Neural crest cell (in vitro differentiated cells): ENCODE results near the gene EFCAB8. TPM values are rescaled to one million over a fixed set of nuclear protein-coding genes. Genes with fewer than 3 reads are reported as not detected.
"Not testable (repeated sequence)": the region's sequence is repeated elsewhere in the genome, so short reads cannot be mapped to it uniquely, and the experiment has no call there.

ENCODE experiments used
- DNase-seq: peaks from one replicate; pipeline ENCODE4 v3.0.0; 2021; ENCODE audit warnings: low read depth, mixed read lengths, low spot score
- H3K27ac Mint-ChIP-seq: one replicate; pipeline ENCODE4 v1.8.0; 2021; ENCODE audit warnings: mild to moderate bottlenecking, mixed read lengths; ENCODE audit not compliant: unreplicated experiment
- H3K27me3 Mint-ChIP-seq: 2 replicates; pipeline ENCODE4 v1.8.0; 2021; ENCODE audit warnings: low read depth, mild to moderate bottlenecking, mixed read lengths
- H3K36me3 Mint-ChIP-seq: 2 replicates; pipeline ENCODE4 v1.8.0; 2021; ENCODE audit warnings: low read depth, mild to moderate bottlenecking, mixed read lengths
- H3K4me1 Mint-ChIP-seq: 2 replicates; pipeline ENCODE4 v1.8.0; 2021; ENCODE audit warnings: mixed read lengths
- H3K4me3 Mint-ChIP-seq: one replicate; pipeline ENCODE4 v1.8.0; 2021; ENCODE audit warnings: mild to moderate bottlenecking, mixed read lengths
- H3K9me3 Mint-ChIP-seq: 2 replicates; pipeline ENCODE4 v1.8.0; 2021; ENCODE audit warnings: mixed read lengths
- total RNA-seq: library from RNA; stranded (reverse); gene quantifications from 2 replicates; pipeline ENCODE4 v1.2.1, GENCODE V29; 2021
- TF ChIP-seq, protein P1 (sequence below): fragments of 200-600 bp; sonication (generic); conservative IDR thresholded peaks from 2 replicates; pipeline ENCODE4 v1.5.0; 2021; ENCODE audit warnings: antibody characterized with exemption, mild to moderate bottlenecking

The EFCAB8 gene
- total RNA-seq, 1 donor from 2014 or later = 0.26 TPM

DNA sequence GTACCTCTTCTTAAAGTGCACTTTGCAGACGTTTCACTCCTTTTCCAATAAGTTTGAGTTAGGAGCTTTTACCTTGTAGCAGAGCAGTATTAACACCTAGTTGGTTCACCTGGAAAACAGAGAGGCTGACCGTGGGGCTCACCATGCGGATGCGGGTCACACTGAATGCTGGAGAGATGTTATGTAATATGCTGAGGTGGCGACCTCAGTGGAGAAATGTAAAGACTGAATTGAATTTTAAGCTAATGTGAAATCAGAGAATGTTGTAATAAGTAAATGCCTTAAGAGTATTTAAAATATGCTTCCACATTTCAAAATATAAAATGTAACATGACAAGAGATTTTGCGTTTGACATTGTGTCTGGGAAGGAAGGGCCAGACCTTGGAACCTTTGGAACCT is 9.9 kb upstream of the EFCAB8 start:
- H3K4me1 Mint-ChIP-seq = no peaks in the 10 kb centered on the region
- H3K9me3 Mint-ChIP-seq = no peaks in the 10 kb centered on the region
- no peaks in the 10 kb centered on the region for H3K27me3 Mint-ChIP-seq
- no peak overlapping the region for H3K27ac Mint-ChIP-seq
- H3K36me3 Mint-ChIP-seq = peaks cover 24% of the 10 kb centered on the region
- DNase-seq = no peak
- no peak overlapping the region for H3K4me3 Mint-ChIP-seq
- TF ChIP-seq, protein P1, sequence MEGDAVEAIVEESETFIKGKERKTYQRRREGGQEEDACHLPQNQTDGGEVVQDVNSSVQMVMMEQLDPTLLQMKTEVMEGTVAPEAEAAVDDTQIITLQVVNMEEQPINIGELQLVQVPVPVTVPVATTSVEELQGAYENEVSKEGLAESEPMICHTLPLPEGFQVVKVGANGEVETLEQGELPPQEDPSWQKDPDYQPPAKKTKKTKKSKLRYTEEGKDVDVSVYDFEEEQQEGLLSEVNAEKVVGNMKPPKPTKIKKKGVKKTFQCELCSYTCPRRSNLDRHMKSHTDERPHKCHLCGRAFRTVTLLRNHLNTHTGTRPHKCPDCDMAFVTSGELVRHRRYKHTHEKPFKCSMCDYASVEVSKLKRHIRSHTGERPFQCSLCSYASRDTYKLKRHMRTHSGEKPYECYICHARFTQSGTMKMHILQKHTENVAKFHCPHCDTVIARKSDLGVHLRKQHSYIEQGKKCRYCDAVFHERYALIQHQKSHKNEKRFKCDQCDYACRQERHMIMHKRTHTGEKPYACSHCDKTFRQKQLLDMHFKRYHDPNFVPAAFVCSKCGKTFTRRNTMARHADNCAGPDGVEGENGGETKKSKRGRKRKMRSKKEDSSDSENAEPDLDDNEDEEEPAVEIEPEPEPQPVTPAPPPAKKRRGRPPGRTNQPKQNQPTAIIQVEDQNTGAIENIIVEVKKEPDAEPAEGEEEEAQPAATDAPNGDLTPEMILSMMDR = no peak

DNA sequence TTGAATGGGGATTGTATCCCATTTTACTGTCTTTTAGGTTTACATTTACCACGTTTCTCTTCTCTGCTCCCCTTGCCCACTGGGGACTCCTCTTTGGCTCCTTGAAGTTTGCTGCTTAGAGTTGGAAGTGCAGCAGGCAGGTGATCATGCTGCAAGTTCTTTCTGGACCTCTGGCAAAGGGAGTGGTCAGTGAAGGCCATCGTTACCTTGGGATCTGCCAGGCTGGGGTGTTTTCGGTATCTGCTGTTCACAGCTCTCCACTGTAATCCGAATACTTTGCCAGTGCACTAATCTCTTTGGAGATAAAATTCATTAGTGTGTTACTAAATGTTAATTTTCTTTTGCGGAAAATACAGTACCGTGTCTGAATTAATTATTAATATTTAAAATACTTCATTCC is 9.1 kb upstream of the EFCAB8 start:
- peak overlapping the region; percentile 44 for H3K27ac Mint-ChIP-seq
- TF ChIP-seq, protein P1 = no peak
- H3K4me3 Mint-ChIP-seq = no peak overlapping the region
- H3K36me3 Mint-ChIP-seq = peaks cover 24% of the 10 kb centered on the region
- no peaks in the 10 kb centered on the region for H3K27me3 Mint-ChIP-seq
- DNase-seq = no peak
- no peaks in the 10 kb centered on the region for H3K9me3 Mint-ChIP-seq
- no peaks in the 10 kb centered on the region for H3K4me1 Mint-ChIP-seq

DNA sequence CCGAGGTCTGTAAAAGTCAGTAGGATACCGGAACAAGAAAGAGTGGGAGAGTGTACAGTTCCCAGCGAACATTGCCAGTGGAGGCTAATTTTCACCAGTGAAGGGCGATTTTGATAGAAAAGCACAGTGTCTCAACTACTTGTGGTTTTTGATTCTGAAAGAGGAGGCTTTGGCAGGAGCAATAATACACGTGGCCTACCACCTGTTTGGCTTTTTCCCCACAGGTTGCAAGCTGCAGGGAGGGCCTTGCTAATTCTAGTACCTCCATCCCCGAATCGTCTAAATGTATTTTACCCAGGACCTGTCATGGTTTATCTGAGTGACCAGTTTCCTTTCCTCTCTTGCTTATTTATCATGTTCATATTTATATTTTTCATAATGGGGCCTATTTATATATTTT is 3.3 kb upstream of the EFCAB8 start:
- Mint-ChIP-seq H3K27ac (no peak overlapping the region), H3K9me3 (no peaks in the 10 kb centered on the region), H3K27me3 (no peaks in the 10 kb centered on the region), H3K36me3 (peaks cover 12% of the 10 kb centered on the region), H3K4me1 (no peaks in the 10 kb centered on the region), H3K4me3 (no peak overlapping the region)
- TF ChIP-seq, protein P1 = no peak
- DNase-seq = no peak

DNA sequence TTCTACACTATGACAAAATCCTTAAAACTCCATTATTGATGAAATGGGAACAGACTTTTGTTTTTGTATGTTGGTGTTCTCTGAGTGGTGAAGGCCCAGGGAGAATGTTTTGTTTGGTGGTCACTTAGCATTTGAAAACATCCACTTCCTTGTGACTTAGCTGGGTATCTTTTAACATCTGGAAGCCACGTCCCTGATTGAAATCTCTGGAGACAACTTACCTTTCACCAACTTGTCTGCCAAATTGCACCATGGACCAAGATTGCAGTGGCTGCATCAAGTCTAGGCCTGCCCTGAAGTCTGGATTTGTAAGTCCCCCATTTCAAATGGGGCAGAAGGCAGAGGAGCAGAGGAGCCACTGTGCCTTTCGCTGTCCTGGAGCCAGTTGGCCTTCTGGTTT is 534 bp upstream of the EFCAB8 start:
- Mint-ChIP-seq H3K4me3 (no peak overlapping the region), H3K4me1 (no peaks in the 10 kb centered on the region)
- no peak for DNase-seq

DNA sequence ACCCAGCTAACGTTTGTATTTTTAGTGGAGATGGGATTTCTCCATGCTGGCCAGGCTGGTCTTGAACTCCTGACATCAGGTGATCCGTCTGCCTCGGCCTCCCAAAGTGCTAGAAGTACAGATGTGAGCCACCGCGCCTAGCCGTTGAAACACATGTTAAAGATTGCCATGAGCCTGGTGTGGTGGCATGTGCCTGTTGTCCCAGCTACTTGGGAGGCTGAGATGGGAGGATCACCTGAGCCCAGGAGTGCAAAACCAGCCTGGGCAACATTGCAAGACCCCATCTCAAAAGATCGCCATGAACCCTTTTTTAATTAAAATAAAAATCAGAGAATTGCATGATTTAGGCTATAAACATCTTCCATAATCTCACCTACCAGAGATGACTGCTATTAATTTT is 2.7 kb downstream of the EFCAB8 start:
- H3K4me1 Mint-ChIP-seq = peaks cover 3% of the 10 kb centered on the region
- peaks cover 9% of the 10 kb centered on the region for H3K36me3 Mint-ChIP-seq
- no peaks in the 10 kb centered on the region for H3K9me3 Mint-ChIP-seq
- no peaks in the 10 kb centered on the region for H3K27me3 Mint-ChIP-seq
- DNase-seq = no peak
- no peak overlapping the region for H3K27ac Mint-ChIP-seq
- TF ChIP-seq, protein P1 = no peak
- H3K4me3 Mint-ChIP-seq = no peak overlapping the region

More for the DNA sequence above, 534 bp upstream of the EFCAB8 start:
- no peaks in the 10 kb centered on the region for H3K9me3 Mint-ChIP-seq
- H3K36me3 Mint-ChIP-seq = peaks cover 11% of the 10 kb centered on the region
- TF ChIP-seq, protein P1 = no peak
- no peaks in the 10 kb centered on the region for H3K27me3 Mint-ChIP-seq
- no peak overlapping the region for H3K27ac Mint-ChIP-seq

DNA sequence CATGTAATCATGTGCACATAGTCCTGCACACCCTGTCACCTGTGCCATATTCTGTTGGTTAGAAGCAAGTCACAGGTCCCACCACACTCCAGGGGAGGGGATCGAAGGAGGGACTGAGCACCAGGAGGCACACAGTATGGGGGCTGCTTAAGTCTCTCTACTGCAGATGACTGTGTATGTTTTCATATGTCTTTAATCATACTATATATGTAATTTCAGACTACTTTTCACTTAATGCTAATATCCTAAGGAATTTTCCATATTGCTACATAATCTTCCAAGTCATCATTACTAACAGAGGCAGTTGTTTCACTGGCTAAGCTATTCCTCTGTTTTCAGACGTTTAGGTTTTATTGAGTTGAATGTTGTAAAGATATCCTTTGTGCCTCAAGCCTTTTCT is 10.8 kb downstream of the EFCAB8 start:
- DNase-seq = no peak
- Mint-ChIP-seq H3K36me3 (no peaks in the 10 kb centered on the region), H3K27ac (no peak overlapping the region), H3K4me1 (peaks cover 3% of the 10 kb centered on the region), H3K27me3 (no peaks in the 10 kb centered on the region), H3K9me3 (no peaks in the 10 kb centered on the region), H3K4me3 (no peak overlapping the region)
- TF ChIP-seq, protein P1 = no peak

DNA sequence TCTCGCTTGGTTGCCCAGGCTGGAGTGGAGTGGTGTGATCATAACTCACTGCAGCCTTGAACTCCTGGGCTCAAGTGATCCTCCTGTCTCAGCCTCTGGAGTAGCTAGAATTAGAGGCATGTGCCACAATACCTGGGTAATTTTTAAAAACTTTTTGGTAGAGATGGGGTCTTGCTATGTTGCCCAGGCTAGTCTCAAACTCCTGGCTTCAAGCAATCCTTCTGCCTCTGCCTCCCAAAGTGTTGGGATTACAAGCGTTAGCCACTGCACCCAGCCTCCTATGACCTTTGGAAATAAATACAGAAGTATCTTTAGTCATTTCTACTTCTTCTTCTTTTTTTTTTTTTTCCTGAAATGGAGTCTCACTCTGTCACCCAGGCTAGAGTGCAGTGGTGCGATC is 11.8 kb downstream of the EFCAB8 start:
- not testable (repeated sequence) for H3K36me3 Mint-ChIP-seq, H3K9me3 Mint-ChIP-seq, H3K4me3 Mint-ChIP-seq, H3K27ac Mint-ChIP-seq, DNase-seq, H3K27me3 Mint-ChIP-seq, H3K4me1 Mint-ChIP-seq
